ENCODE measurements around the gene PSPH. TPM values are rescaled to one million over a fixed set of nuclear protein-coding genes. Genes with fewer than 3 reads are reported as not detected.
A peak's percentile ranks its signal among the peaks of the same experiment; 100 is the strongest.
"Not testable (repeated sequence)": the region's sequence is repeated elsewhere in the genome, so short reads cannot be mapped to it uniquely, and the experiment has no call there.

PSPH gene
- polyA plus RNA-seq, 1 of the 3 experiments (the other 2 are of a cell fraction), result 50.5 TPM

GRCh38 chr7:56081626-56082340 lies 30.5 kb upstream of the PSPH start:
- TF ChIP-seq MEF2A (IDR thresholded peaks at IDR 0.05; ENCODE audit: borderline replicate concordance, low read depth) (no peak), EP300 (IDR thresholded peaks at IDR 0.05; ENCODE audit: borderline replicate concordance in 1 of 2, low read depth in 1 of 2, low read length in 1 of 2) (no peak), POLR2AphosphoS5 (IDR thresholded peaks at IDR 0.05; ENCODE audit: low read depth, low read length) (no peak), JUND (IDR thresholded peaks at IDR 0.05) (no peak), RFX5 (IDR thresholded peaks at IDR 0.05; ENCODE audit: low read length) (no peak), NFIC (IDR thresholded peaks at IDR 0.05; ENCODE audit: borderline replicate concordance) (no peak), TCF12 (IDR thresholded peaks at IDR 0.05) (no peak), NRF1 (IDR thresholded peaks at IDR 0.05; ENCODE audit: low read depth, low read length) (no peak), FOSL2 (IDR thresholded peaks at IDR 0.05; ENCODE audit: borderline replicate concordance, low read depth) (no peak), CTCF (IDR thresholded peaks at IDR 0.05) (no peak), SMC3 (IDR thresholded peaks at IDR 0.05; ENCODE audit: low read depth, low read length) (no peak), USF1 (IDR thresholded peaks at IDR 0.05; ENCODE audit: borderline replicate concordance, low read depth) (no peak)
- TF ChIP-seq, protein P1, sequence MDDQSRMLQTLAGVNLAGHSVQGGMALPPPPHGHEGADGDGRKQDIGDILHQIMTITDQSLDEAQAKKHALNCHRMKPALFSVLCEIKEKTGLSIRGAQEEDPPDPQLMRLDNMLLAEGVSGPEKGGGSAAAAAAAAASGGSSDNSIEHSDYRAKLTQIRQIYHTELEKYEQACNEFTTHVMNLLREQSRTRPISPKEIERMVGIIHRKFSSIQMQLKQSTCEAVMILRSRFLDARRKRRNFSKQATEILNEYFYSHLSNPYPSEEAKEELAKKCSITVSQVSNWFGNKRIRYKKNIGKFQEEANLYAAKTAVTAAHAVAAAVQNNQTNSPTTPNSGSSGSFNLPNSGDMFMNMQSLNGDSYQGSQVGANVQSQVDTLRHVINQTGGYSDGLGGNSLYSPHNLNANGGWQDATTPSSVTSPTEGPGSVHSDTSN (IDR thresholded peaks at IDR 0.05), result no peak
- 95% methylated on average over 19 of the region's 29 CpGs for WGBS (ENCODE audit: low lambda C conversion rate)
- no peaks in the 10 kb centered on the region for H4K20me1 ChIP-seq (ENCODE audit: insufficient read depth)
- H3K27ac ChIP-seq (ENCODE audit: low read depth in 2 of 2, low read length in 1 of 2), result no peak overlapping the region
- CTCF ChIA-PET, result interaction anchor here (2.0 kb wide), 1 partner anchor 11 kb away, joined by 13 read pairs; the partner anchor contains the start of gene PHKG1
- POLR2A ChIA-PET, result no interaction called here
- H3K36me3 ChIP-seq (replicated peaks in 1 of 2; ENCODE audit: control insufficient read depth in 1 of 2, insufficient read depth in 2 of 2, low read length in 1 of 2), result peaks cover 10 to 22% of the 10 kb centered on the region in 2 experiments
- H3K9me3 ChIP-seq, result no peaks in the 10 kb centered on the region
- no peaks in the 10 kb centered on the region for H3K9me2 ChIP-seq
- H3K4me1 ChIP-seq (ENCODE audit: control insufficient read depth in 1 of 2, insufficient read depth in 2 of 2, low read depth in 1 of 2, low read length in 1 of 2), result peaks cover 5 to 30% of the 10 kb centered on the region in 2 experiments; a peak in 3 of 4 replicates
- no peak overlapping the region for H3K9ac ChIP-seq
- no peaks in the 10 kb centered on the region for H3K79me2 ChIP-seq (ENCODE audit: insufficient read depth)
- H3K4me3 ChIP-seq (ENCODE audit: low read depth in 2 of 2, low read length in 1 of 2), result no peak overlapping the region
- peaks cover 8% of the 10 kb centered on the region for H3F3A ChIP-seq (replicated peaks; ENCODE audit: insufficient read depth)
- H2AFZ ChIP-seq (ENCODE audit: low read depth), result no peak overlapping the region
- H3K4me2 ChIP-seq, result no peak overlapping the region
- no peak for DNase-seq
- no peaks in the 10 kb centered on the region for H3K27me3 ChIP-seq (ENCODE audit: insufficient read depth)

DNA sequence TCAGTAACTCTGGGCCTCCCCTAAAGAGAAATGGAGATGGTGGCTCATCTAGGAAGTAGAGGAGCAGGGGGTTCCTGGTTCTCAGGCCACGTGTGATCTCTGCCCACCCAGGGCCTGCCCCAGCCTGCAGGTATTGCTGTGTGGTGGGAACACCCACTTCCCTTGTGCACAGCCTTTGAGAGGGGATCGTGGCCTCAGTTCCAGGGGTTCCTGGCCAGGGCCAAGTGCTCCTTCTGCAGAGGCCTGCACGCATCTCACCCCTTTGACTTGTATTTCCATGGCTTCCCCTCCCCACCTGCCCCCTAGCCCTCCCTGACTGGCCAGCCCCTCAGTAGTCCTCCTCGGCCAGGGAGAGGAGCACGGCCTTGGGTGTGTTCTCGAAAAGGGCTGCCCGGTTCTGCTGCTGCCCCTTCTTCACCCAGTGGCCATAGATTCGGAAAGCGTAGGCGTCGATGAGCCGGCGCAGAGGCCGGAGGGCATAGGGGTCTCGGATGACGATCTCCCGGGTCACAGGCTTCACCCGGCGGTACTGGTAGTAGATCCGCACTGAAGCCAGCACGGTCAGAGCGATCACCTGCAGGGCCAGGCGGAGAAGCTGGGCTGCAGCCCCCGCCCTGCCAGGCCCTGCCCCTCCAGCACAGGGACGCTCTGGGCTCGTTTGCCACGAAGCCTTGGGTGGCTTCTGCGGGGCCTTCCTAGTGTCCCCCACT lies 29.6 kb upstream of the PSPH start:
- POLR2A ChIA-PET; H2AFZ ChIP-seq (ENCODE audit: low read depth); H3K9me2 ChIP-seq; H3K9me3 ChIP-seq; H3K9ac ChIP-seq; H3K27me3 ChIP-seq (ENCODE audit: insufficient read depth); H3K4me3 ChIP-seq (ENCODE audit: low read depth in 2 of 2, low read length in 1 of 2); H3K79me2 ChIP-seq (ENCODE audit: insufficient read depth); DNase-seq; H4K20me1 ChIP-seq (ENCODE audit: insufficient read depth); H3K4me2 ChIP-seq; H3F3A ChIP-seq (replicated peaks; ENCODE audit: insufficient read depth): not testable (repeated sequence)
- 99% methylated on average over 24 of the region's 28 CpGs for WGBS (ENCODE audit: low lambda C conversion rate)
- Histone ChIP-seq H3K27ac (ENCODE audit: low read depth in 2 of 2, low read length in 1 of 2) (peak overlapping the region in 1 of 2 experiments; percentile 55; a peak in 1 of 4 replicates), H3K4me1 (ENCODE audit: control insufficient read depth in 1 of 2, insufficient read depth in 2 of 2, low read depth in 1 of 2, low read length in 1 of 2) (peaks cover 11 to 34% of the 10 kb centered on the region in 2 experiments; a peak in 3 of 4 replicates), H3K36me3 (replicated peaks in 1 of 2; ENCODE audit: control insufficient read depth in 1 of 2, insufficient read depth in 2 of 2, low read length in 1 of 2) (peaks cover 10 to 22% of the 10 kb centered on the region in 2 experiments)
- CTCF ChIA-PET, result interaction anchor here (1.2 to 3.4 kb wide), 6 partner anchors 11 to 235 kb away, joined by 3 to 30 read pairs (median 7); partner anchors contain the start of genes CCT6A, CHCHD2, PHKG1 and PSPH
